Left cardiac atrium (tissue), 4 donors: Measurements from ENCODE around the gene SNRPN. TPM values are rescaled to one million over a fixed set of nuclear protein-coding genes. Genes with fewer than 3 reads are reported as not detected.
"Not testable (repeated sequence)": the region's sequence is repeated elsewhere in the genome, so short reads cannot be mapped to it uniquely, and the experiment has no call there.

Experiments used
- ATAC-seq, 2 donors: fragments of 200-7000 bp; cut with Tn5 transposase; one replicate each; pipeline ENCODE4 v1.9.1; 2020; ENCODE audit warnings: mild to moderate bottlenecking in 2 of 2, moderate library complexity in 2 of 2
- DNase-seq: peaks from one replicate; pipeline ENCODE4 v3.0.0-alpha.2; 2020
- intact Hi-C, 2 donors: fragments of 100-400 bp; cut with DNase I; formaldehyde crosslinking; loops; one replicate each; pipeline versions ENCODE4 v1.14.1 to v1.15.1; 2022 to 2023
- total RNA-seq, 2 donors: library from RNA; stranded (reverse); fragmentation: NEBNext Ultra II Directional; extraction: Animal tissue kit (Norgen Biotek cat#: 25700); gene quantifications; one replicate each; pipeline ENCODE4 v1.2.1, GENCODE V29; 2021
- donor health status: DM: no; HTN: yes; CAD: no.
- donor health status: DM: no; HTN: yes; CAD: no; lungs with severe emphysema.
- donor health status: DM: yes; HTN: yes; CAD: no.
- donor health status: Dilated cardiomyopathy.

SNRPN gene
- total RNA-seq, 2 donors from 2014 or later: 231 to 269 TPM

- DNase-seq (no peak), ATAC-seq (no peak)
- intact Hi-C loops: no loop called here
Observed at GRCh38 chr15:24962880-24963279, 8.1 kb downstream of the SNRPN start.

- DNase-seq (no peak), ATAC-seq (no peak)
- intact Hi-C loops: no loop called here
Observed at GRCh38 chr15:24966364-24967103, 11.7 kb downstream of the SNRPN start.

- intact Hi-C loops: no loop called here
Observed at GRCh38 chr15:24971052-24971451, 16.3 kb downstream of the SNRPN start.

GRCh38 chr15:24971772-24972171 lies 17.0 kb downstream of the SNRPN start:
- intact Hi-C loops: no loop called here
- no peak for DNase-seq
- ATAC-seq: no peak

More at GRCh38 chr15:24971052-24971451, 16.3 kb downstream of the SNRPN start:
- ATAC-seq (no peak), DNase-seq (no peak)

- DNase-seq, ATAC-seq, intact Hi-C loops: not testable (repeated sequence)
Observed at GRCh38 chr15:24972707-24973106, 17.9 kb downstream of the SNRPN start.

GRCh38 chr15:24976932-24977331 lies 22.1 kb downstream of the SNRPN start:
- no peak for ATAC-seq
- intact Hi-C loops: no loop called here
- DNase-seq: no peak

GRCh38 chr15:24977686-24978085 lies 22.9 kb downstream of the SNRPN start:
- no peak for ATAC-seq

GRCh38 chr15:24985224-24985623 lies 30.4 kb downstream of the SNRPN start:
- intact Hi-C loops: no loop called here
- no peak for DNase-seq
- peak in 1 of 2 donors; percentile 26 for ATAC-seq

More at GRCh38 chr15:24977686-24978085, 22.9 kb downstream of the SNRPN start:
- intact Hi-C loops: no loop called here
- no peak for DNase-seq

GRCh38 chr15:24986653-24987052 lies 31.9 kb downstream of the SNRPN start:
- DNase-seq (no peak), ATAC-seq (no peak)
- intact Hi-C loops: no loop called here

GRCh38 chr15:25019434-25019833 lies 64.6 kb downstream of the SNRPN start:
- ATAC-seq: no peak
- no peak for DNase-seq
- intact Hi-C loops: no loop called here

GRCh38 chr15:25022233-25022632 lies 67.4 kb downstream of the SNRPN start:
- intact Hi-C loops: no loop called here
- ATAC-seq (peak in 1 of 2 donors; percentile 51), DNase-seq (no peak)

Other genes starting within 250 kb of the SNRPN start
- gene SNURF, start within 50 bp of the SNRPN start, total RNA-seq: 10 to 100 TPM; 29.7 to 30.0 TPM